GM08714 (cell line): ENCODE measurements around the gene UNC5A.

ENCODE experiments used
- H3K4me3 ChIP-seq: fragments of 200-500 bp; sonication (Bioruptor generic); 2 replicates; pipeline ENCODE4 v1.5.1; 2014; ENCODE audit warnings: mild to moderate bottlenecking, low read length, inconsistent platforms
- ZNF274 ChIP-seq: IDR thresholded peaks from 2 replicates; pipeline ENCODE4 v1.6.1; 2012; ENCODE audit warnings: mild to moderate bottlenecking, low read depth, low read length

Gene UNC5A

DNA sequence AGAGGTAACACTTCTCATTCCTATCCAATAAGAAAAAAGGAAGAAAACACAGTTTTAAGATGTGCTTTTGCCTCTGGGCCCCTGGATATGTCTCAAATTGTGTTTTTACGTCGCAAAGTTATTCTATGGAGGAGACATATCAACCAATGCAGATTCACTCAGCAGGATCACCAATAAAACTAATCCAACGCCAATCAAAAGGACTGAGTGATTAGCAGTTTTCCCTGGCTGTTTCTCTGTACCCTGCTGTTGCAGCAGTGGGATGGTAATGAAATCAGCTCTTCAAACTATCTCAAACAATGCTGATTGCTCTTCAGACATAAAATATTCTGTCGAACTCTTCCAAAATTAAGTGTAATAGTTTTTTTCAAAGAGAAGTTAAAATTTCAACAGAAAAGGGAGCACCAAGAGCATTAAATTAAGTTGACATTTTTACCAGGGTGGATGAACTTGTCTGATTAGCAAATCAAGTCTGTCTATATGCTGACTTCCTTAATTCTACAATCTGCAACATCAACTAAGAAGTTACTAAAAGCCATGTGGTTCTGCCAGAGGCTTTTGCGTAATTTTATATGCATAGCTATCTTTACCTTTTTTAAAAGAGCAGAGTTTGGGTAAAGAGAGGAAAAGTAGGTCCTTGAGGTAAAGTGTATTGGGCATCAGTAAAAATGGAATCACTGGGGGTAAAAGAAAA lies 98.5 kb downstream of the UNC5A start:
- no peak for TF ChIP-seq ZNF274
- no peak overlapping the region for H3K4me3 ChIP-seq

DNA sequence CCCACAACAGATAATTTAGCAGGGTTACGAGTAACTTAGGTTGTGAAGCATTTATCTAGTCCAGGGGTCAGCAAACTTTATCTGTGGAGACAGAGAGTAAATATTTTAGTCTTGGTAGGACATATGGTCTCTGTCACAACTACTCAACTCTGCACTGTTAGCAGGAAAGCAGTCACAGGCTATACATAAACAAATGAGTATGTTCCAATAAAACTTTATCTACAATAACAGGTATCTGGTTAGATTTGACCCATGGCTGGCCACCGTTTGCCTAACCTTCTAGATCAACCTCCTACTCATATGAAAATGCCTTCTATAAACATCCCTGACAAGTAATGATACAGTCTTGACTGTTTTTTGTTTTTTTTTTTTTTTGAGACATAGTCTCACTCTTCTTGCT lies 101.8 kb downstream of the UNC5A start:
- no peak for TF ChIP-seq ZNF274
- no peak overlapping the region for H3K4me3 ChIP-seq

DNA sequence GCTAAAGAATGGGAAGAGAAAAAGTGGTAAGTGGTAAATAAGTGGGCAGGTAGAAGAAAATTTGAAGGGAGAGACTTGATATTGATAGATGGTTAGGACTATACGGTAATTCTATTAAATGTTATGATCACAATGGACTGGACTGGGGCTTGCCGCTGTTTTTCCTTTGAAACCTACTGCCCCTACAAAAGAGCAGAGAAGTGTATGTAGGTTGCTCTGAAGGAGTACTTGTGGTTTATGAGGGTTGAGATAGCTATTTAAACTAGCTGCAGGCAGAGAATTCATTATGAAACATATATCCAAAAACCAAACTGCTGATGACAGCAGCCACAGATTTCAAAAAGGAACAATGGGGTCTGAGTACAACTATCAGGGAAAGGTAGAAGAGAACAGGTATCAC lies 105.5 kb downstream of the UNC5A start:
- H3K4me3 ChIP-seq: no peak overlapping the region
- no peak for TF ChIP-seq ZNF274

DNA sequence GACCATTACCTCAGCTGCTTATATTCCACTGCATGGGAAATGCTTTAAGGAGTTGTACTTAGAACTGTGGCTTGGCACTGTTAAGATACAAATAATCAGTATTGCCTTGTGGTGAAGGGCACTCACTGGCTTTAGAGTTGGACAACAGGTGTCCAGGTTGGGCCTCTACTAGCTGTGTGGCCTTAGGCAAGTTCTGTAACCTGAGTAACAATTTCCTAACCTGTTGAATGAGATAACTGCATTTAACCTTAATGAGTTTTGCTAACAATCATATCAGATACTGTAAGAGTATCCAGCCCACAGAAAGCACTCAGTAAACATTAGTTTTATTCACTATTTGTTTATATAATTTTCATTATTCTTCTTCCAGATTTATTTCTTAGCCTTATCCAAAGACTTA lies 106.0 kb downstream of the UNC5A start:
- H3K4me3 ChIP-seq: no peak overlapping the region
- no peak for TF ChIP-seq ZNF274

DNA sequence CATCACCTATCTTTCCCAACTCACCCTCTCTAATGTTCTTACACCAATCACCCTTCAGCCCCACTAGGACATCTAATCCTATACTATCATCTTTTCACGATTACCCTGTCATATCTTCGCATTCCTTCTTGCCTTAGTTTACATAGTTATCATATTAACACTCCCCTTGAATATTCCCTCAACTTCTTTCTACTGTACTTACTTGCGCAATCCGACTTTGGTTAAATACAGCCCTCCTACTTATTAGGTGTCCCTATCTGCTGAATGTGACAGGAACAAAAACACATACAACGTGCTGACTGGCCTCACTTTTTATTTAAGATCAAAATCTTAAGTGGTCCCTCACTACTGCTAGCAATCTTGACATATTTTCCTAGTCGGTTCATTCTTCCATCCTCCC lies 108.3 kb downstream of the UNC5A start:
- no peak for TF ChIP-seq ZNF274
- no peak overlapping the region for H3K4me3 ChIP-seq

DNA sequence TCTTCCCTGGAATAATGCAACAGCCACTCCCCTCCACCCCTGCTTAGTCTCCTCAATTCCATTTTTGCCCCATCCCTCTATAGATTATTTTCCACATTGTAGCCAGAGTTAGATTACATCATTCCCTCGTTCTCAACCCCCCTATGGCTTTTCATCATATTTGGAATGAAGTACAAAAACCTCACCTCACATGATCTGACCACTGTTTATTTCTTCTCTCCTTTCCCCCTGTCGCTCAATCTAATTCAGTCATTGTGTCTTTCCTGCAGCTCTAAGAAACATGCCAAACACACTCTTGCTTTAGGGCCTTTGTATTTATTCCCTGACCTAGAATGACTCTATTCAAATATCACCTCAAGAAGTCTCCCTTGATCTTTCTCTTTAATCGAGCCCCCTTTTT lies 111.4 kb downstream of the UNC5A start:
- TF ChIP-seq ZNF274: no peak
- H3K4me3 ChIP-seq: no peak overlapping the region

DNA sequence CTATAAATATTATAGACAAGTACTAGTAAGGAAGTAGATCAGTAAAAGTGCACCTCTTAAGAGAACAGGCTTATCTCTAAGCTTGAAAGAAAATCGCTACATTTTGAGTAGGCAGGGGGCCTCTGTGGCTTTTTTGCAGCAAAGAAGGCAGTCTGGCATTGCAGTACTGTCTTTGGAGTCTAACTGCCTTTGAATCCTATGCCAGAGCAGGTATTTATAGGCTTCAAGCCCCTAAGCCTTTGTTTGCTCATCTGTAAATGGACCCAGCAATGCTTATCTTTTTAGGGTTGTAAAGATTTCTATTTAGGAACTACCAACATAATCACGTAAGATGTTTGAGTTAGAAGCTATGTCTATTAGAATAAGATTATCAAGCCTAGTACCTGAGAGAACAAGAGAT lies 112.5 kb downstream of the UNC5A start:
- H3K4me3 ChIP-seq: no peak overlapping the region
- no peak for TF ChIP-seq ZNF274

DNA sequence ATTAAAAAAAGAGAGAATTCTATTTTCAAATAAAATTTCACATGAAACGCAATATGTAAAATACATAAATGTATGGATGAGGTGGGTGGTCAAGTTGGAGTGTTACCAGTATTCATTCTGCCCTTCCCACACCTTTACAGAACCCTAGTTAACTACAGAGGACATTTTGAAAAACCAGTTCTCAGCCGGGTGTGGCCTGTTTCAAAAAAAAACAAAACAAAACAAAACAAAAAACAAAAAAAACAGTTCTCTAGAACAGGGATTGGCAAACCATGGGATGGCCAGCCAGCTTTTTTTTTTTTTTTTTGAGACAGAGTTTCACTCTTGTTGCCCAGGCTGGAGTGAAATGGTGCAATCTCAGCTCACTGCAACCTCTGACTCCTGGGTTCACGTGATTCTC lies 117.2 kb downstream of the UNC5A start:
- no peak for TF ChIP-seq ZNF274
- no peak overlapping the region for H3K4me3 ChIP-seq

DNA sequence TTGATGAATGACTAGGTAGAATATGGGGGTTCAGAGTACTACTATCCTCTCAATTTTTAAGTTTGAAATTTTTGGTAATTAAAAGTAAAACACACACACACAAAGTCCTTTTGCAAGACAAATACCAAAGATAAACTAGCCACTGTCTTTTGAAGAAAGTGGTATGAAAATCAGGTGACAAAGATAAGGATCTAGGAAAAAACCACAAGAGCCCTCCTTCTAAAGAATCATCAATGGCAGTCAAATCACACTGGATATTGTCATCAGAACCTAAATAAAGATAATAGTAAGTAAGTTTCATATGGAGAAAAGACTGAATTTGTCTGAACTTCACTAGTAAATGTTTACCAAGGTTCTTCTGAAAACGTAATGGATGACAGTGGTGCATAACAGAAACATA lies 119.3 kb downstream of the UNC5A start:
- TF ChIP-seq ZNF274: no peak
- H3K4me3 ChIP-seq: no peak overlapping the region
